Transverse colon (tissue), 4 donors: Measurements from ENCODE around the gene SHISAL1. TPM values are rescaled to one million over a fixed set of nuclear protein-coding genes. Genes with fewer than 3 reads are reported as not detected.

Source experiments
- DNase-seq: peaks from one replicate; pipeline ENCODE4 v3.0.0-alpha.2; 2019
- H3K27ac ChIP-seq, 4 donors: fragments of 200-600 bp; sonication (generic); 2 replicates each; pipeline ENCODE4 v1.5.1; 2016 to 2018; ENCODE audit warnings: inconsistent platforms in 4 of 4
- H3K27me3 ChIP-seq: fragments of 200-600 bp; sonication (generic); 2 replicates; pipeline ENCODE4 v1.5.1; 2017; ENCODE audit warnings: inconsistent platforms
- H3K36me3 ChIP-seq, 4 donors: fragments of 200-600 bp; sonication (generic); 2 replicates each; pipeline ENCODE4 v1.5.1; 2017 to 2019; ENCODE audit warnings: inconsistent platforms in 4 of 4
- H3K4me1 ChIP-seq, 4 donors: fragments of 200-600 bp; sonication (generic); 2 replicates each; pipeline ENCODE4 v1.5.1; 2017 to 2020; ENCODE audit warnings: inconsistent platforms in 4 of 4
- H3K4me3 ChIP-seq, 4 donors: fragments of 200-600 bp; sonication (generic); 1 replicate in 1 of 4; 2 replicates in 3 of 4; pipeline versions ENCODE4 v1.5.1 to v1.6.1; 2017 to 2019; ENCODE audit warnings: inconsistent platforms in 4 of 4
- H3K9me3 ChIP-seq, 2 donors: fragments of 200-600 bp; sonication (generic); 2 replicates each; pipeline ENCODE4 v1.5.1; 2017 to 2019; ENCODE audit warnings: inconsistent platforms in 2 of 2
- EP300 ChIP-seq: sonication (generic); formaldehyde crosslinking; IDR thresholded peaks from one replicate; pipeline ENCODE4 v1.6.1; 2017; ENCODE audit warnings: antibody characterized with exemption, low read depth
- POLR2A ChIP-seq: fragments of 450-650 bp; IDR thresholded peaks from one replicate; pipeline ENCODE4 v1.6.1; 2016; ENCODE audit warnings: antibody characterized with exemption, mild to moderate bottlenecking, moderate library complexity
- POLR2AphosphoS5 ChIP-seq, 3 donors: sonication (generic); formaldehyde crosslinking; IDR thresholded peaks; one replicate each; pipeline ENCODE4 v1.6.1; 2016; ENCODE audit warnings: antibody characterized with exemption in 3 of 3
- WGBS, 2 donors: methylation state at CpG; one replicate each; pipeline ENCODE4 v1.1.5; 2018; ENCODE audit warnings: low coverage in 1 of 2; 5-methylcytosine and 5-hydroxymethylcytosine counted together
- in situ Hi-C, 4 donors: fragments of 200-750 bp; cut with MboI; loops; one replicate each; pipeline versions ENCODE4 v1.15.0 to v1.15.1; 2017; ENCODE audit warnings: low sequenced_read_pairs in 3 of 4, low pct_ligation_motif_present in 1 of 4, low pct_unique_long_range_greater_than_20kb in 1 of 4
- intact Hi-C: fragments of 100-400 bp; cut with DNase I; formaldehyde crosslinking; loops from one replicate; pipeline ENCODE4 v1.15.1; 2023; ENCODE audit warnings: low total_unique reads
- total RNA-seq, 4 donors: library from RNA; depleted of rRNA; stranded (reverse); fragments of >200 nt; gene quantifications; one replicate each; pipeline ENCODE4 v1.1.0, GENCODE V29; 2016
- TF ChIP-seq, protein P1 (sequence below), 5 experiments: fragments of 200-600 bp in 3 of 5; fragments of 450-650 bp in 2 of 5; sonication (generic) in 3 of 5; IDR thresholded peaks; 1 replicate in 2 of 5; 2 replicates in 3 of 5; pipeline ENCODE4 v1.5.1; 2016 to 2017; ENCODE audit warnings: antibody characterized with exemption in 5 of 5, inconsistent platforms in 3 of 5, mild to moderate bottlenecking in 2 of 5, moderate library complexity in 1 of 5

Gene SHISAL1
- total RNA-seq, 4 donors from 2014 or later, result 1.9 to 4.6 (median 3.2) TPM

DNA sequence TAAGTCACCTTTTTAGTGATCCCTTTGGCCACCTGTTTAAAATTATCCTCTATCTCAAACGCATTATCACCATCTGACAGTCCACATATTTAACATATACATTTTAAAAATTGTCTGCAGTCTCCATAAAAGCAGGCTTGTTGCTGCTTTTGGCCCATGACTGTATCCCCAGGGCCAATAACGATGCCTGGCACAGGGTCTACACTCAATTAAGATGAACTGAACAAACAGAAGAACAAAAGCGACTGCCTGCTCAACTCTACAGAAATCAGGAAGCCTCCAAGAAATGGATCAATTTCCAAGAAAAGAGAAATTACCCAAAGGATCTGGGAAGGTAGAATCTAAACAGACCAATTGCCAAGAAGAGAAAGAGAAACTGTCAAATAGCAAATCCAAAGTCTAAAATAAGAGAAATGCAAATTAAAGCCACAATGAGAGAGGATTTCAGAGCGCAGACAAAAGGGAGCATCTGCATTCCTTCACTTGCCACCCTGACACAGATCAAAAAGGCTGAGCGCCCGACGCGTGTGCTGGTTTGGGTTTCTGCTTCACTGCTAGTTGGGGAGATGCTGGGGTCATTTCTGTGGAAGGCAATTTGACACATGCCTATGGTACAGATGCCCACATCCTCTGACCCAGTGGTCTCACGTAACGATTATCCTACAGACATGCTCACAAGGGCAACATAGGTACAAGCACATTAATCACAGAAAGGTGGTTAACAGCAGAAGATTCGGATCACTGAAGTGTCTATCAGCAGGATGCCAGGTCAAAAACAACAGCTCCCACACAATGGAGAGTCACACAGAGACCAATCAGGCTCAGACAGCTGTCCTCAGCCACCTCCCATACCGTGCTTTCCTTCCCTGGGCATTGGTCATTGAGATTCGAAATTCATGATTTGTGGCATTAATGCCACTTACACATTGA, 55.9 kb downstream of the SHISAL1 start:
- DNase-seq, result no peak
- 45 to 70% methylated on average over 5 to 13 of the region's 13 CpGs for WGBS, 2 donors
- Histone ChIP-seq H3K4me3 (no peak overlapping the region), H3K9me3 (no peaks in the 10 kb centered on the region), H3K27ac (no peak overlapping the region), H3K27me3 (no peaks in the 10 kb centered on the region), H3K4me1 (no peaks in the 10 kb centered on the region), H3K36me3 (no peaks in the 10 kb centered on the region)
- intact Hi-C loops (no loop called here), in situ Hi-C loops (no loop called here)
- TF ChIP-seq, protein P1, sequence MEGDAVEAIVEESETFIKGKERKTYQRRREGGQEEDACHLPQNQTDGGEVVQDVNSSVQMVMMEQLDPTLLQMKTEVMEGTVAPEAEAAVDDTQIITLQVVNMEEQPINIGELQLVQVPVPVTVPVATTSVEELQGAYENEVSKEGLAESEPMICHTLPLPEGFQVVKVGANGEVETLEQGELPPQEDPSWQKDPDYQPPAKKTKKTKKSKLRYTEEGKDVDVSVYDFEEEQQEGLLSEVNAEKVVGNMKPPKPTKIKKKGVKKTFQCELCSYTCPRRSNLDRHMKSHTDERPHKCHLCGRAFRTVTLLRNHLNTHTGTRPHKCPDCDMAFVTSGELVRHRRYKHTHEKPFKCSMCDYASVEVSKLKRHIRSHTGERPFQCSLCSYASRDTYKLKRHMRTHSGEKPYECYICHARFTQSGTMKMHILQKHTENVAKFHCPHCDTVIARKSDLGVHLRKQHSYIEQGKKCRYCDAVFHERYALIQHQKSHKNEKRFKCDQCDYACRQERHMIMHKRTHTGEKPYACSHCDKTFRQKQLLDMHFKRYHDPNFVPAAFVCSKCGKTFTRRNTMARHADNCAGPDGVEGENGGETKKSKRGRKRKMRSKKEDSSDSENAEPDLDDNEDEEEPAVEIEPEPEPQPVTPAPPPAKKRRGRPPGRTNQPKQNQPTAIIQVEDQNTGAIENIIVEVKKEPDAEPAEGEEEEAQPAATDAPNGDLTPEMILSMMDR (IDR thresholded peaks at IDR 0.05), result no peak
- TF ChIP-seq POLR2AphosphoS5 (IDR thresholded peaks at IDR 0.05) (no peak), EP300 (no peak), POLR2A (no peak)

DNA sequence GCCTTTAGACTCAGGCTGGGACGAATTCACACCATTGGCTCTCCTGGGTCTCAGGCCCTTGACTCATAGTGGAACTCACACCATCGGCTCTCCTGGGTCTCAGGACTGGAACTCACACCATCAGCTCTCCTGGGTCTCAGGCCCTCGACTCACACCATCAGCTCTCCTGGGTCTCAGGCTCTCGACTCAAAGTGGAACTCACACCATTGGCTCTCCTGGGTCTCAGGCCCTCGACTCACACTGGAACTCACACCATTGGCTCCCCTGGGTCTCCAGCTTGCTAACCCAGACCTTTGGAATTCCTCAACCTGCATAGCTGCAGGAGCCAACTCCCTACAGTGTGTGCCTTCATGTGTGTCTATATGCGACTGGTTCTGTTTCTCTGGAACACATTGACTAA, 56.7 kb downstream of the SHISAL1 start:
- Histone ChIP-seq H3K4me3 (no peak overlapping the region), H3K27ac (no peak overlapping the region), H3K4me1 (no peaks in the 10 kb centered on the region), H3K9me3 (no peaks in the 10 kb centered on the region), H3K36me3 (no peaks in the 10 kb centered on the region), H3K27me3 (no peaks in the 10 kb centered on the region)
- intact Hi-C loops (no loop called here), in situ Hi-C loops (no loop called here)
- no peak for DNase-seq
- no peak for TF ChIP-seq POLR2A
- TF ChIP-seq EP300, result no peak
- TF ChIP-seq POLR2AphosphoS5 (IDR thresholded peaks at IDR 0.05), result no peak
- TF ChIP-seq, protein P1 (IDR thresholded peaks at IDR 0.05), result no peak
- 71 to 75% methylated on average over 1 to 6 of the region's 6 CpGs for WGBS, 2 donors

DNA sequence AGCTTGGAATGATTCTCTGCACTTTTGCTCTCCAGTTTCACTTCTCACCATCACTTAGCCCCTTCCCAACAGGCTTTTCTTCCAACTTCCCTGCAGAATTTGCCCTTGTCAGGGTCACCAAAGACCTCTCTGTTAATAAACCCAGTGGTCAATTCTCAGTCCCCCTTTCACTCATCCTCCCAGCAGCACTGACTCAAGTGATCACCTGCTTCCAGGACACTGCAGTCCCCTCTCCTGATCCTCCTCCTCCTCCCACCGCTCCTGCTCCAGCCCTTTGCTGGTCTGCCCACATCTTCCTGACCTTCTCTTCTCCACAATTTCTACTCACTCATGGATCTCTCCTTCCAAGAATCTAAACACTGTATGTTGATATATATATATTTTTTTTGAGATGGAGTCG, 57.9 kb downstream of the SHISAL1 start:
- 65 to 89% methylated on average over 2 of the region's 2 CpGs for WGBS, 2 donors
- intact Hi-C loops, result no loop called here
- no peaks in the 10 kb centered on the region for H3K27me3 ChIP-seq
- DNase-seq, result no peak
- no peaks in the 10 kb centered on the region for H3K4me1 ChIP-seq
- TF ChIP-seq EP300 (no peak), POLR2AphosphoS5 (IDR thresholded peaks at IDR 0.05) (no peak), POLR2A (no peak)
- TF ChIP-seq, protein P1 (IDR thresholded peaks at IDR 0.05), result no peak
- in situ Hi-C loops, result no loop called here
- H3K4me3 ChIP-seq, result no peak overlapping the region
- H3K36me3 ChIP-seq, result no peaks in the 10 kb centered on the region
- no peak overlapping the region for H3K27ac ChIP-seq
- peaks cover 0 to 5% of the 10 kb centered on the region in 2 donors for H3K9me3 ChIP-seq

DNA sequence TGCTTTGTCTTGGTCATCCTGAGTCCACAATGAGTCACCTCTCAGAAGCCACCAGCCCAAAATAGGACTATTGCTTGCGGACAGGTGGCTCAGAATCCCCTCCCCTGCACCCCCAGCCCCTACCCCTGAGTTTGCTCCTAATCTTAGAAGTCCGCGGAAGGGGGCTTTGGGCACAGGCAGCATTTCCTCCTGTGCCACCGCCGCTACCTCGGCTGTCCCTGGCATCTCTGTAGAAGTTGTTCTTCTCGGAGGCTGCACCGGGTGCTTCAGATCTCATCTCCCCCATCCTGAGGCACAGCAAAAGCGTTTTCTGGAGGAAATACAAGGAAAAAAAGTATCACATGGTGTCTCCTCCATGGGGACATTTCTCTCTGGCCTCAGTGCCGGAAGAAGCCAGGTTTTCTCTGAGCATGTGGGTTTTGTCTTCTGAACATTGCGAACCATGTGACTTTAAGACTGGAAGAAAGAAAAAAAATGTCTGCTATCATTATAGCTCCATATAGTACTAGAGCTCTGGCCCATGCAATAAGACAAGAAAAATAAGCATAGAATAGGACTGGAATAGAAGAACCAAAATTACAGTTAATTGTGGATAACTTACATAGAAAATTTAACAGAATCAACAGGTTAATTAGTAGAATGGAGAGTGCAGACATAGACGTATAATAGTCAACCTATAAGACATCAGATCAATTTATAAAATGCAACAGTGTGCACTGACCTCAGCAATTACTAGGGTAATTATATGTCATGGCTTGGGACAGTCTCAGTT, 63.2 kb downstream of the SHISAL1 start:
- TF ChIP-seq, protein P1 (IDR thresholded peaks at IDR 0.05), result no peak
- TF ChIP-seq POLR2AphosphoS5 (IDR thresholded peaks at IDR 0.05), result no peak
- Histone ChIP-seq H3K4me1 (no peaks in the 10 kb centered on the region), H3K27ac (no peak overlapping the region), H3K4me3 (no peak overlapping the region), H3K27me3 (no peaks in the 10 kb centered on the region), H3K9me3 (peaks cover 0 to 8% of the 10 kb centered on the region in 2 donors), H3K36me3 (no peaks in the 10 kb centered on the region)
- no peak for DNase-seq
- 88 to 95% methylated on average over 1 to 12 of the region's 12 CpGs for WGBS, 2 donors
- intact Hi-C loops (no loop called here), in situ Hi-C loops (no loop called here)
